DMS53 (cell line): Measurements from ENCODE around the gene NDFIP2.

ENCODE experiments used
- DNase-seq: peaks from one replicate; lab custom pipeline; 2025; lab: John Stamatoyannopoulos, UW

Gene NDFIP2, protein sequence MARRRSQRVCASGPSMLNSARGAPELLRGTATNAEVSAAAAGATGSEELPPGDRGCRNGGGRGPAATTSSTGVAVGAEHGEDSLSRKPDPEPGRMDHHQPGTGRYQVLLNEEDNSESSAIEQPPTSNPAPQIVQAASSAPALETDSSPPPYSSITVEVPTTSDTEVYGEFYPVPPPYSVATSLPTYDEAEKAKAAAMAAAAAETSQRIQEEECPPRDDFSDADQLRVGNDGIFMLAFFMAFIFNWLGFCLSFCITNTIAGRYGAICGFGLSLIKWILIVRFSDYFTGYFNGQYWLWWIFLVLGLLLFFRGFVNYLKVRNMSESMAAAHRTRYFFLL

DNA sequence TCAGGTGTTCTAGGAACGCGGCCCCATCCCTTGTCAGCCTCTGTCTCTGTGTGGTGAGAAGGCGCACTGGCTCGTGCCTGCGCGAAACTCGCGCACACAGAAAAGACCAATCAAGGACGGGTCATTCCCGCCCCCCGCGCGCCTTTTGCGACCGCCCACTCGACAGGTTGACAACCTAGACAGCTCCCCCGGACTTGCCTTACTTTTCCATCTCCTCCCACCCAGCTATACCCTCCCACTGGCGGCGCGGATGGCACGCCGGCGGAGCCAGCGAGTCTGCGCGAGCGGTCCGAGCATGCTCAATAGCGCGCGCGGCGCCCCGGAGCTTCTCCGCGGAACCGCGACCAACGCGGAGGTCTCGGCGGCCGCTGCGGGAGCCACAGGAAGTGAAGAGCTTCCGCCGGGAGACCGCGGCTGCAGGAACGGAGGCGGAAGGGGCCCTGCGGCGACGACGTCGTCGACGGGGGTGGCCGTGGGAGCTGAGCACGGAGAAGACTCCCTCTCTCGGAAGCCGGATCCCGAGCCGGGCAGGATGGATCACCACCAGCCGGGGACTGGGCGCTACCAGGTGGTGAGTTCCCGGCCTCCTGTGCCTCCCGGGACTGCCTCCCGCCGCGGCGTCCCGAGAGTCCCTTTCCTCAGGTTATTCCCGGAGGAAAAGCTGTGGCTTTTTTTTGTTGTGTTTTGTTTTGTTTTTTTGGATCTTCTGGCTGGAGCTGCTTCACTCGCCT lies at the start of gene NDFIP2:
Gene NDFIP2, plus strand, starts transcription at position 202 of the 731 bp plus-strand sequence. Its CDS starts 49 bp downstream, at position 251.
- peak; percentile 90 for DNase-seq

DNA sequence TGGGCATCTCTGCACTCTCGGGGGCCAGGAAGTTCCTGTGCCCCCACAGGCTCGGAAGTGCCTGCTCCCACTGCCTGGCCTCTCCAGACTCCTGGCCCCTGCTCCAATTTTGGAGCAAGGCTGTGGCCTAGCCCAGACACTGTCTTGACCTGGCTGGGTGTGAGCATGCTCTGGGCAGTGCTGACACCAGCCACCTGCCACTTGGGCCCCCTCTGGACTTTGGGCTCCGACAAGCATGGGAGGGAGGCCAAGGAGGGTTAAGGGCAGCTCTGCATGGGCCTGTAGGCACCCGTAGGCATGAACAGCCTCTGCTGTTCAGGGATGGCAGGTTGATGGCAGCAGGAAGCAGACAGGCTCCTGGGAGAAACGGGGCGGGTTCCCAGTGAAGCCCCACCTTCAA lies 48.9 kb upstream of the NDFIP2 start:
- no peak for DNase-seq

DNA sequence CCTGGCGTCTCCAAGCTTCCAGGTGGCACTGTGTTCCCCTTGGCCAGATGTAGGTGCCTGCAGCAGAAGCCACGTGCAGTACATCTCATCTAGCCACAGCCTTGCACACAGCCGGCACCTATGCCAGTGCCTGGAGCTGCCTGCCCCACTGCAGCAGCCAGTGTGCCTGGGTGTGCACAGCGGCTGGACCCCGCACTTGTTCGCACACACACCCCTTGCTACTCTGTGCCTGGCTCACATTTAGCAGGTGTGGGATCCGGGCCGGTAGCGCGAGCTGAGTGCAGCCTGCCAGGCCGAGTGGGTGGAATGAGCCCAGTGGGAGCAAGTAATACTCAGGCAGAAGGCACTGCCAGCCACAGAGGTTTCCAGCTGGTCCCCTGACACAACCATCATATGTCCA lies 48.0 kb upstream of the NDFIP2 start:
- DNase-seq: no peak

DNA sequence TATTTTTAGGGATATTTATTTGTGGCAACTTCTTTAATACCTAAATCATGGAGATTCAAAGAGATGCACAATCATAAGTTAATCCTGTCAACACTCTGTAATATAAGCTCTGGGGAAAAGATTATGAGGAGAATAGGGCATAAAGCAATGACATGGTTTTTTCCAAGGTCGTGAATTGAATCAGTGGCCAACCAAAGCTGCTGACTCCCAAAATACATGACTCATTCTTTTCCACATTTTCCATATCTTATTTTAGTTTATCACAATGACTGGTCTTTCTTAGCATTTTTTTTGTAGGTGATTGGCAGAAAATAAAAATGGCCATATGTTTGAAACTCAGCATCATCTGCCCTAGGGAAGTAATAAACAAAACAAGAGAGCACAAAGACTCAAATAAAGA lies 46.4 kb upstream of the NDFIP2 start:
- DNase-seq: no peak

DNA sequence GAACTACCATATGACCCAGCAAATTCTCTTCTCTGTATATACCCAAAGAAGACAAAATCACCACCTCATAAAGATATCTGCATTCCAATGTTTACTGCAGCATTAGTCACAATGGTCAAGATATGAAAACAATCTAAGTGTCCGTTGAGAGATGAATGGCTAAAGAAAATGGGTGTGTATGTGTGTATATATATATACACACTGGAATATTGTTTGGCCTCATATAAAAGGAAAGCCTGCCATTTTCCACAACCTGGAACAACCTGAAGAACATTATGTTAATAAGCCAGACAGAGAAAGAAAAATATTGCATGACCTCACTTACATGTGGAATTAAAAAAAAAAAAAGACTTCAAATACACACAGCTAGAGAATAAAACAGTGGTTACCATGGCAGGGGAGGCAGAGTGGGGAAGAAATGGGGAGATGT lies 45.4 kb upstream of the NDFIP2 start:
- DNase-seq: peak; percentile 0

DNA sequence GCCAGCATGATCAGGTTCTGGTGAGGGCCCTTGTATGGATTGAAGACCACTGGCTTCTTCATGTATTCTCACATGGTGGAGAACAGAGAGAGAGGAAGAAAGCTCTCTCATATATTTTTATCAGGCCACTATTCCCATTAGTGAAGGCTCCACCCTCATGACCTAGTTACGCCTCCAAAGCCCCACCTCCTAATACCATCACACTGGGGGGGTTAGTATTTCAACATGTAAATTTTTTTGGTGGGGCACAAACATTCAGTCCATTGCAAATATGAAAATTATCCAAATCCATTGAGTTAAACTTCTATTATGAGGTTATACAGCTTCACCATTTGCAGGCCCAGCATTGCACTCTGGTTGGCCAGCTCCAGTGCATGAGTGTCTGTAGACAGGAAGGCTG lies 41.7 kb upstream of the NDFIP2 start:
- no peak for DNase-seq

DNA sequence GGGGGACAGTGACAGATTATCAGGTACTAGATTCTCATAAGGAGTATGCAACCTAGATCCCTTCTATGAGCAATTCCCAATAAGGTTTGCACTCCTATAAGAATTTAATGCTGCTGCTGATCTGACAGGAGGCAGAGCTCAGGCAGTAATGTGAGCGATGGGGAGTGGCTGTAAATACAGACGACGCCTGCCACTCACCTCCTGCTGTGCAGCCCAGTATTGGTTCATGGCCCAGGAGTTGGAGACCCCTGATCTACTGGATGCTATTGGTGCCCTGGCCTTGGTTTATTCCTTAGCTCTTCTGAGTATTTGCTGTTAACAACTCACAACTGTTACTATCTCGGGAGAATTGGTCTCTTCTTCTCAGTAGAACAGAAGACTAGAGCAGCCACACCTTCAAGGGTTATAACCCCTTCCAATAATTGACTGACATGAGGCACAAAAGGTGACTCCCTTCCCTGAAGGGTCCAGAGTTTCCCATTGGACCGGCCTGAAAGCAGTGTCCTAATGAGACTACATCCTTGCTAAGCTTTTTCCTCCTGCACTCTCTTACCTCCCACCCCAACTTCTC lies 39.9 kb upstream of the NDFIP2 start:
- peak; percentile 5 for DNase-seq

DNA sequence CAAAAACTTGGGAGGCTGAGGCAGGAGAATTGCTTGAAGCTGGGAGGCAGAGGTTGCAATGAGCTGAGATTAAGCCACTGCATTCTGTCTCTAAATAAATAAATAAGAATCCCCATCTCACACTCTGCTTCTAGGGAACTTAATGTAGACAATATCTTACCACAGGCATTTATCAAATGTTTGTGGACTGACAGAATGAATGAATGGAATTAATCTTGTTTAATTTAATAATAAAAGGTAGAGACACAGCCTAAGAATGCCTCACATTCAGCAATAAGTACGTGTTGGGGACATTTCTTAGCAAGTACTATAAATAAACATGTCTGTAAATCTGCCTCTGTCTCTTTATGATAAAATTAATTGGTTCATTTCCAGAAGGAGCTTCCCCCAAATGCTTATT lies 38.7 kb upstream of the NDFIP2 start:
- no peak for DNase-seq

DNA sequence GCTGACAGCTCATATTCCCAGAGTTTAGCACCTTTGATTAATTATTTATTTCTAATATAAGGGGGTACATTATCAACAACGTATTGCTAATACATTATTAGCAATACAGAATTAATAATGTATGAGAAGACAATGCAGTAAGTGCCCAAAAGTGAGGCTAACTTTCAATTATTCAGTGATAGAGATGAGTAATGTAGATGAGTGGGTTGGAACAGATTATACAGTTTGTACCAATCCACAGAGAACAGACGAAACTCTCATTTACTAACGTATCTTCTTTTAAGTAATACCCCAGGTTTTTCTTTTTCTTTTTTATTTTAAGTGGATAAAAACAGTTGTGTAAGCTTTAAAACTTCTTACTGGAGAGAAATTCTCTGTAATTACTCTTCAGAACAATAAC lies 38.2 kb upstream of the NDFIP2 start:
- no peak for DNase-seq

DNA sequence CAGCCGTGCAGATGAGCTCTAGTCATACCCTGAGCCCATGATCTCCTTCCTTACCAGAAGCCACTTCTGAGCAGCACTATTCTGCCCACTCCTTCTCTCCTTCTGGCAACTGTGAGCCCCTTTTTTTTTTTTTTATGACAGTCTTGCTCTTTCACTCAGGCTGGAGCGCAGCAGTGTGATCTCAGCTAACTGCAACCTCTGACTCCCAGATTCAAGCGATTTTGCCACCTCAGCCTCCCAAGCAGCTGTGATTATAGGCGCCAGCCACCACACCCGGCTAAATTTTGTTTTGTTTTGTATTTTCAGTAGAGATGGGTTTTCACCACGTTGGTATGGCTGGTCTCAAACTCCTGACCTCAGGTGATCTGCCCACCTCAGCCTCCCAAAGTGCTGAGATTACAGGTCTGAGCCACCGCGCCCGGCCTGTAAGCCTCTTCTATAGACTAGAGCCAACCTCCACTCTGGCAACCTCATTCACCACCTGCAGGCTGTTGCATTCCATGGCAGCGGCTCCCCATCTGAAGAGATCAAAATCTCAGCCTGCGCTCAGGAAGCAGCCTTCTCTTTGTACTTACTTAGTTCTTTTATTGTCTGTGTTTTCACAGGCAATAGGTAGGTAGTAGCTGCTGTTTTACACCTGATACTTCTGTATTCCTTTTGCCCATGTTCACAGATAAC lies 34.8 kb upstream of the NDFIP2 start:
- DNase-seq: no peak

DNA sequence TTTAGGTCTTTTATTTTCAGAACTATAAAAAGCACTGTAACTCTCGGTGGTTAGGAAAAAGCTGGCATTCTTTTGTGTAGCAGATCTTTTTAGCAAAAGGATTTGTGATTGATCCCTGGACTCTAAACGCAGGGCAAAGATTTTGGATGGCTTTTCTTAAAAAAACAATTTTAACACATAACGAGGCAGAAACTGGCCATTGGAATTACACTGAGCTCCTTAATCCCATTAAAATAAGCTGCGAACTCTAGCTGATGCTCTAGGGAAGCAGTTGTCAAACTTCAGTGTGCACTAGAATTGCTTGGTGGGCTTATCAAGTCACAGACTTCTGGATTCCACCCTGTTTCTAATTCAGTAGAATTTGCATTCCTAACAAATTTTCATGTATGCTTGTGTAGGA lies 33.8 kb upstream of the NDFIP2 start:
- DNase-seq: no peak

DNA sequence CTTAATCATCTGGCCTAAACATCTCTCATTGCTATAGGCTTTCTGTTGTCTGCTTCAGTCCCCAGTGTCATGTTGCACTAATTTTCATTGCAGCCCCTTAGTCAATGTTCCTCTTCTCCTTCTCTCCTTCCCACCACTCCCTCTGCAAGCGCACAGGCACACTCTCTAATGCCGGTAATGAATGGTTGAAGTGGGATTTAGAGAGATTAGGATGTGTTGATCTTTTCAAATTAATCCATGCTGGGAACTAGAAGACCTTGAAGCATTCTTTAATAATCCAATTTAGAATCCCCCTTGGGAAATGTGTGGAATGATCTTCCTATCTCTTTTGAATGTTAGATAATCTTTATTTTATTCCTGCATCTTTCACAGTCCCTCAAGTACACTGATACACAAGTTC lies 33.2 kb upstream of the NDFIP2 start:
- DNase-seq: no peak

DNA sequence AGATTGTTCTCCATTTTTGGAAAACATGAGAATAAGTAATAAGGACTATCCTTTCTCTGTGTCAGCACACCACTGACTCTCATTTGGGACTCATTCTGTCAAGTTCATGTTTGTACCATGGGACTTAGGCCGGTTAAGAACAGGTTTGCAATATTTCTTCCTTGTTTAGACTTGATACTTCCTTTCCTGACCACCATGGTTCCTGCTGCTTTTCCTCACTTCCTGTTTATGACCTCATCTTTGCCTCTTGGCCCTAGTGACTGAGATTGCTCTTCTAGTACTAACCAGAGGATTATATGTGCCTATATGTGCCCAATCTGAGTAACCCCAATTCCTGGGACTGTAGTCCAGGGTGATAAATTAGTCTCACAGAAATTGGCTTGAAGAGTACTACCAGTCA lies 32.5 kb upstream of the NDFIP2 start:
- peak; percentile 0 for DNase-seq

DNA sequence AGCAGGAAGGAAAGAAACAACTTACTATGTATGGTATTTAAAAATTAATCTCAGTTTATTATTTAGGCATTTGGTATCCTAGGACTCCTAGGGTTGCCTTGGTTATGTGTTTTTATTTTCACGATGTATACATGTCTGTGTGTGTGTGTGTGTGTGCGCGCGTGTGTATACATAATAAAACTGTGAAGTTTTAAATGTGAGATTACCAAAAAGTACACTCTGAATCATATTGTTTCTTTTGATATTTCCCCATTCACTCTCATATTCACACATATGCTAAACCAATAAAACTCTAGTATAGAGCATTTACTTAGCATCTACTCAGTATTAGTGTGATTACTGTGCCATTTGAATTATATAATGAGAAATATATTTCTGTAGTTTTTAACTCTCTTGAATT lies 30.8 kb upstream of the NDFIP2 start:
- DNase-seq: no peak

DNA sequence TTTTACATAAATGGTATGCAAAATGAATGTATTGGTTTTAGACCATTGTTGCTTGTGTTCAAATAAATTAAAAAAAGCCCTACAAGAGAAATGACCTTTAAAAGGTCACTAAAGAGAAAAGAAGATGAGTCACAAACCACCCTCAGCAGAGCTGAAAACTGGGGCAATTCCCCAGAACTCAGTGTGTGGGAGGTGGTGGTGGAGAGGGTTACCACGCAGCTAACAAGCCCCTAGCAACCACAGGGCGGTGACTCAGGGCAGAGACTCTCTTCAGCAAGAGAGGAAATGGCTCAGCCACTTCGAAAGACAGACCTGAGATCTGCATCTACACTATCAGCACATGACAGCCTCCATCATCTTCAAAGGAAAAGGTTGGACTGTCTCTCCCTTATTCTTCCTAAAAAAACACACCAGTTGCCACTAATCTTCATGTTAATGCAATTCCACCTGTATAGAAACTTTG lies 29.4 kb upstream of the NDFIP2 start:
- DNase-seq: peak; percentile 49

DNA sequence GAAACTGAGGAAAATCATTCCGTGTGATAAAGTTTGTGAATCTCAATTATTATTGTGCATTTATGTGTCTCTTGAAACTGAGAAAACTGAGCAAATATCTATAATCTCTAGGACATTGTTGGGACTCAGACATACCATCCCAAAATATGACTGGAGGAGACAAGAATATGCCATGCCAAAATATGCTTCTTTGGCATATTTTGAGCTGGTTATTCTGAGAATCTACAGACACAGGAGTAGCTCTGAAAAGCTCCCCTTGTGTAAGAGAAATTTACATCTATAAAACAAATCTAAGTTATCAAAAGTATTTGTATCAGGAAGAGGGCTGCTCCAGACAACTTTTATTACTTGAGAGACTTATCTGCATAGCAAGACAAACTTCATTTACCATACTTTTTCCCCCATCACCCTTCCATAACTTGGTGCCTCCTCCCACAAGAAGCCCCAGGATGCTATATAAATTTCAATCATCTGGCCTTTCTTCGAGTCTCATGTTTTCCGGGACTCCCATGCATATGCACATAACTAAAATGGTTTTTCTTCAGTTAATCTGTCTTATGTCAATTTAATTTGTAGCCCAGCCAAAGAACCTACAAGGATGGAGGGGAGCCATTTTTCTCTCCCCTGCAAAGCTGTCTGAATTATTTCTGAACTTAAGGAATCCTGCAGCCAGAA lies 28.6 kb upstream of the NDFIP2 start:
- no peak for DNase-seq

DNA sequence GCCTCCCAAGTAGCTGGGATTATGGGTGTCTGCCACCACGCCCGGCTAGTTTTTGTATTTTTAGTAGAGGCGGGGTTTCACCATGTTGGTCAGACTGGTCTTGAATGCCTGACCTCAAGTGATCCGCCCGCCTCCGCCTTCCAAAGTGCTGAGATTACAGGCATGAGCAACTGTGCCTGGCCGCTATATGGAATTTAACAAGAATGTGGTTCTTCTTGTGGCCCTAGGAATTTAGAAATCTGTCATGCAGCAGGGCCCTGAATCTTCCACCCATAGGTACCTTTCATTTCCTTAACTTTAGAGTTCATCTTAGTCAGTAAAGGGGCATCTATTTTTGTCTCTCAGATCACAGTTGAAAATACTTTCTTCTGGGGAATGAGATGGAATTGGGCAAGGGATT lies 25.6 kb upstream of the NDFIP2 start:
- no peak for DNase-seq

DNA sequence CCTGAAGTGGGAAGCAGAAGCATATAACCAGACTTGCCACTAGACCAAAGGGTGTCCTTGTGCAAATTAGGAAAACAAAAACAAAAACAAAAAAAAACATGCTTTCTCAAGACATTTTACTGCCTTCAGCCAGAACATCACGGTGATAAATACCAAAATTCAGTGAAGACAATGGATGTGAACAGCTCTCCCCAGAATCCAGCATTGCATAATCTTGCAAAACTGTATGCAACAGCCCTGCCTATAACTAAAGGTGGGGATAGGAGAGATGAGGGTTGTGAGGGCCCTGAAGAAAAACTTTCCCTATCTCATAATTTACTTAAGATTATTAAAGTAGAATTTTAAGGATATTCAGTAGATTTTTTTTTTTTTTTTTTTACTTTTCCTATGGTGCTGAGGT lies 24.9 kb upstream of the NDFIP2 start:
- no peak for DNase-seq

DNA sequence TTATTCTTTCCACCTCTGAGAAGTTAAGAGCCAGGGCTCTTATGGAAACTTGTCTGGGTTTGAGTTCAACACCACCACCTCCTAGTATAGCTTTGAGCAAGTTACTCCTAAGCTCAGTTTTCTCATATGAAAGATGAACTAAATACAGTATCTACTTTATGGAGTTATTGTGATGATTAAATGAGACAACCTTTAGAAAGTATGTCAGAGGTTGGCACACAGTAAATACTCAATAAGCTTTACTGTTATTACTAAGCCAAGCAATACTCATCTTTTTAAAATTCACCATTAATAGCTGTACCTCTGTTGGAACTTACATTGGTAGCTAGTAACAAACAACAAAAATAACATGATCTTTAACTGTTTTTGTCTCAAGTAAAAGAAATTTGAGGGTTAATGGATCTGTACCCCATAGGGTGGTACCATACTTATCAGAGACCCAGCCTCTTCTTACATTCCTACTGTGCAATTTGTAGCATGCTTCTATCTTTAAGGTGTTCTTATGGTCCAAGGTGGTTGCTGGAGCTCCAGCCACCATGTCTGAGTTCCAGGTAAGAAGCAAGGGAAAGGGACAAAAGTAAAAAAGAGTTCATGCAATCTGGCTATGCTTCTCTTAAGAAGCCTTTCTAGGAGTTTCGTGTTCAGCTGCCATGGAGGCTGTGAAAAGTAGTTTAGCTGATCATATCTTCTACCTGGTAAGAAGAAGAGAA lies 24.1 kb upstream of the NDFIP2 start:
- no peak for DNase-seq

DNA sequence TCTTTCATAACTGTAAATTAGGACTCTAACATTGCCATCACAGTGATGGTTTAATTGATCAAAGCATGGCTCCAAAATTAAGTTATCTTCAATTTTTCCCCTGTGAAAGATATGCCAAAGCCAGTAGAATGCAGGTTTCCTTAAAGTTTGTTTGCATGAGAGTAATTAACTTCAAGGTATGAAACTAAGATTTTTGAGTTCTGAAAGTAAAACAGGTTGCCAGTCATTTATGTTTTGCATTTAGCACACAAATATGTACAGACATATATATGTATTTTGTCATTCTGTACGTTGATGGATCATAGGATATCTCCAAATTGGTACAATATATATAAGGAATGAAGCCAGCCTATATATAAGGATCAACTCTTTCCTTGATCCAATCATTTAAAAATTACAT lies 23.6 kb upstream of the NDFIP2 start:
- DNase-seq: no peak

DNA sequence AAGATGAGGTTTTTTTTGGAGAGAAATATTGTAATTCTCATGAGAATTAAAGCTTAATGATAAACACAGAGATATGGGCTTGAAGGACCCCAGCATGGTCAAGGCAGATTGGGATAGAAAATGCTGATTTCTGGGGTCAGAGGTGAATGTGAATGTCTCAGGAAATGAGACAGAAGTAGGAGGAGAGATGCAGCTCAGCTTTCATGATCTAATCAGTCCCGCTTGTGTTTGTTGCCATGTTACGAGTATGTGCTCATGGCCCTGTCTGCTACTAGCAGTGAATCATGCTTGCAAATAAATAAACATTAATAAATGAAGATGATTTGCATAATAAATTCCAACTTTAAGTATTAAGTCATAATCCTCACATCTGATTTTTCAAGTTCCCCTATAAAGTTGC lies 23.0 kb upstream of the NDFIP2 start:
- DNase-seq: peak; percentile 7
